Measurements from ENCODE around the gene CSF2. TPM values are rescaled to one million over a fixed set of nuclear protein-coding genes. Genes with fewer than 3 reads are reported as not detected.
"Not testable (repeated sequence)": the region's sequence is repeated elsewhere in the genome, so short reads cannot be mapped to it uniquely, and the experiment has no call there.

CSF2 gene
- total RNA-seq, 2 experiments from 2014 or later = 4.9 to 164 TPM

DNA sequence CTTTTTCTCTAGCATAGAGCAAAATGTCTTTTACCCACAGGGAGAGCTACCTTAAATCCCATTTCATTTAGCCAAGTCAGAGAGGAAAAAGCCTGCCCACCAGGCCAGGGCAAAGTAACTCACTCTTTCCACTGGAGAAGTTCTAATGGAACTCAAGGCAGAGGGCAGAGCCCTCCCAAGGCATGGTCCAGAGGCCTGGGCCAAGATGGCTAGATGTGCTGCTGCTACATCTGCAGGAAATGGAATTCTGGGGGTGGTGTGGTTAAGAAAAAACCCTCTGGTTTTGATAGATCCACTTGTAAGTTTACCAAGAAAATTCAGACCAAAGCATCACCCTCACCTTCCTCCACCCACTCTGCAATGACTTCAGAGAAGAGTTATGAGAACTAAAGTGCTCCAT lies 37.3 kb downstream of the CSF2 start:
- ATAC-seq = peak; percentile 54
- H3K4me3 Mint-ChIP-seq = peak overlapping the region; percentile 21
- no peak for DNase-seq

GRCh38 chr5:132112111-132112510 lies 38.5 kb downstream of the CSF2 start:
- Mint-ChIP-seq H3K27ac (peak overlapping the region; percentile 21), H3K4me3 (no peak overlapping the region), H3K36me3 (peaks cover 32% of the 10 kb centered on the region), H3K27me3 (no peaks in the 10 kb centered on the region), H3K9me3 (ENCODE audit: low read depth) (no peaks in the 10 kb centered on the region), H3K4me1 (peaks cover 71% of the 10 kb centered on the region)
- ATAC-seq = no peak
- DNase-seq = no peak
- CTCF ChIA-PET = interaction anchor here (1.1 to 1.5 kb wide), 4 partner anchors 10 to 68 kb away, joined by 3 to 4 read pairs (median 4); no protein-coding TSS in a partner anchor

More for the DNA sequence above, 37.3 kb downstream of the CSF2 start:
- Mint-ChIP-seq H3K36me3 (peaks cover 33% of the 10 kb centered on the region), H3K4me1 (peaks cover 72% of the 10 kb centered on the region), H3K9me3 (ENCODE audit: low read depth) (no peaks in the 10 kb centered on the region), H3K27ac (peak overlapping the region; percentile 87), H3K27me3 (no peaks in the 10 kb centered on the region)
- CTCF ChIA-PET = interaction anchor here (1.1 to 1.6 kb wide), 2 partner anchors 9 to 69 kb away, joined by 4 to 5 read pairs; no protein-coding TSS in a partner anchor

GRCh38 chr5:132114150-132115121 lies 40.8 kb downstream of the CSF2 start:
- no peak for DNase-seq
- peaks cover 24% of the 10 kb centered on the region for H3K36me3 Mint-ChIP-seq
- peak overlapping the region; percentile 1 for H3K4me3 Mint-ChIP-seq
- H3K27ac Mint-ChIP-seq = peak overlapping the region; percentile 69
- peaks cover 60% of the 10 kb centered on the region for H3K4me1 Mint-ChIP-seq
- H3K9me3 Mint-ChIP-seq (ENCODE audit: low read depth) = no peaks in the 10 kb centered on the region
- ATAC-seq = peak; percentile 52
- H3K27me3 Mint-ChIP-seq = no peaks in the 10 kb centered on the region
- CTCF ChIA-PET = interaction anchor here (0.8 to 1.0 kb wide), 2 partner anchors 9 to 20 kb away, joined by 3 read pairs; no protein-coding TSS in a partner anchor

DNA sequence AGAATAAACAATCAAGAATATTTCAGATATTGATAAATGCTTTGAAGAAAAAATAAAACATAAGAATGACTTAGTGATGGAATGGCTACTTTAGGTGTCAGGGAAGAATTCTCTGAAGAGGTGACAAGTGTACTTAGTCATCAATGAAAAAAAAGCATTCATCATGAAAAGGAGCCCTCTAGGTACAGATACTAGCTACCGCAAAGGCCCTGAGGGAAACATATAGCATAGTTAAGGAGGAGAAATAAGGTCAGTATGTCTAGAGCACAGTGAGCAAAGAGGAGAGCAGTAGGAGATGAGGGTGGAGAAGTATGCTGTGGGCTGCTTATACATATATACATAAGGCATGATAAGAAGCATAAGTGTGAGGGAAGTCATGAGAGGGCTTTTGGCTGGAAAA lies 41.8 kb downstream of the CSF2 start:
- H3K27ac Mint-ChIP-seq = peak overlapping the region; percentile 56
- DNase-seq = no peak
- H3K4me3 Mint-ChIP-seq = no peak overlapping the region
- H3K36me3 Mint-ChIP-seq = peaks cover 24% of the 10 kb centered on the region
- H3K27me3 Mint-ChIP-seq = no peaks in the 10 kb centered on the region
- H3K9me3 Mint-ChIP-seq (ENCODE audit: low read depth) = no peaks in the 10 kb centered on the region
- CTCF ChIA-PET = interaction anchor here (1.0 kb wide), 1 partner anchor 10 kb away, joined by 3 read pairs; no protein-coding TSS in a partner anchor
- peaks cover 52% of the 10 kb centered on the region for H3K4me1 Mint-ChIP-seq
- peak; percentile 35 for ATAC-seq

DNA sequence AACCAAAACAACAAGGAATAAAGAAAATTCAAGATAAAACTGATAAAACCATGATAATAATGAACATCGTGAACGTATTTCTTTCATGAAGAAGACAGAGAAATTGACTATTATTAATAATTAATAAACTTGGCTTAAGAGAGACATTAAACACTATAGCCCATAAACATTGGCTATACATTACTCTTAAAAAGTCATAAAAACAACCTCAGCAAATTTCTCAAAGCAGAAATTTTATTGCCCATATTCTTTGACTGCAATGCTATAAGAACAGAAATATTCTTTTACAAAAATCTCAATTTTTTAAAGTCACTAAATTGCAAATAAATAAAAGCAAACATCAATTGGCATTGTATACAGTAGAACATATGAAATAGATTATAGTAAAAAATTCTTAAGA lies 42.5 kb downstream of the CSF2 start:
- H3K4me1 Mint-ChIP-seq = peaks cover 45% of the 10 kb centered on the region
- CTCF ChIA-PET = interaction anchor here (1.6 kb wide), 1 partner anchor 43 kb away, joined by 3 read pairs; the partner anchor contains the start of gene CSF2
- peaks cover 24% of the 10 kb centered on the region for H3K36me3 Mint-ChIP-seq
- H3K27ac Mint-ChIP-seq = no peak overlapping the region
- ATAC-seq (no peak), DNase-seq (no peak)
- H3K27me3 Mint-ChIP-seq = no peaks in the 10 kb centered on the region
- H3K9me3 Mint-ChIP-seq (ENCODE audit: low read depth) = no peaks in the 10 kb centered on the region
- H3K4me3 Mint-ChIP-seq = no peak overlapping the region

DNA sequence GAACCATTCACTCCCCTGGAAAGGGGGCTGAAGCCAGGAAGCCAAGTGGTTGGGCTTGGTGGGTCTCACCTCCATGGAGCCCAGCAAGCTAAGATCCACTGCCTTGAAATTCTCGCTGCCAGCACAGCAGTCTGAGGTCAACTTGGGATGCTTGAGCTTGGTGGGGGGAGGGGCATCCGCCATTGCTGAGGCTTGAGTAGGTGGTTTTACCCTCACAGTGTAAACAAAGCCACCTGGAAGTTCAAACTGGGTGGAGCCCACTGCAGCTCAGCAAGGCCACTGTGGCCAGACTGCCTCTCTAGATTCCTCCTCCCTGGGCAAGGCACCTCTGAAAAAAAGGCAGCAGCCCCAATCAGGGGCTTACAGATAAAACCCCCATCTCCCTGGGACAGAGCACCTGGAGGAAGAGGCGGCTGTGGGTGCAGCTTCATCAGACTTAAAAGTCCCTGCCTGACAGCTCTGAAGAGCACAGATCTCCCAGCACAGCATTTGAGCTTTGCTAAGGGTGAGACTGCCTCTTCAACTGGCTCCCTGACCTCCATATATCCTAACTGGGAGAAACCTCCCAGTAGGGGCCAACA lies 43.4 kb downstream of the CSF2 start:
- H3K4me3 Mint-ChIP-seq = not testable (repeated sequence)
- CTCF ChIA-PET = interaction anchor here (0.8 to 1.6 kb wide), 3 partner anchors 44 to 53 kb away, joined by 3 read pairs; partner anchors contain the start of gene CSF2

DNA sequence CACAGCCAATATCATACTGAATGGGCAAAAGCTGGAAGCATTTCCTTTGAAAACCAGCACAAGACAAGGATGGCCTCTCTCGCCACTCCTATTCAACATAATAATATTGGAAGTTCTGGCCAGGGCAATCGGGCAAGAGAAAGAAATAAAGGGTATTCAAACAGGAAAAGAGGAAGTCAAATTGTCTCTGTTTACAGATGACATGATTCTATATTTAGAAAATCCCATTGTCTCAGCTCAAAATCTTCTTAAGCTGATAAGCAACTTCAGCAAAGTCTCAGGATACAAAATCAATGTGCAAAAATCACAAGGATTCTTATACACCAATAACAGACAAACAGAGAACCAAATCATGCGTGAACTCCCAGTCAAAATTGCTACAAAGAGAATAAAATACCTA lies 47.1 kb downstream of the CSF2 start:
- DNase-seq; H3K27me3 Mint-ChIP-seq; H3K27ac Mint-ChIP-seq; H3K9me3 Mint-ChIP-seq (ENCODE audit: low read depth); H3K4me1 Mint-ChIP-seq; H3K4me3 Mint-ChIP-seq; ATAC-seq; CTCF ChIA-PET: not testable (repeated sequence)
- H3K36me3 Mint-ChIP-seq = peaks cover 12% of the 10 kb centered on the region

More for the DNA sequence above, 43.4 kb downstream of the CSF2 start:
- not testable (repeated sequence) for H3K9me3 Mint-ChIP-seq (ENCODE audit: low read depth); H3K27me3 Mint-ChIP-seq; ATAC-seq
- Mint-ChIP-seq H3K4me1 (peaks cover 36% of the 10 kb centered on the region), H3K36me3 (peaks cover 21% of the 10 kb centered on the region), H3K27ac (peak overlapping the region; percentile 58)
- DNase-seq = peak; percentile 65

DNA sequence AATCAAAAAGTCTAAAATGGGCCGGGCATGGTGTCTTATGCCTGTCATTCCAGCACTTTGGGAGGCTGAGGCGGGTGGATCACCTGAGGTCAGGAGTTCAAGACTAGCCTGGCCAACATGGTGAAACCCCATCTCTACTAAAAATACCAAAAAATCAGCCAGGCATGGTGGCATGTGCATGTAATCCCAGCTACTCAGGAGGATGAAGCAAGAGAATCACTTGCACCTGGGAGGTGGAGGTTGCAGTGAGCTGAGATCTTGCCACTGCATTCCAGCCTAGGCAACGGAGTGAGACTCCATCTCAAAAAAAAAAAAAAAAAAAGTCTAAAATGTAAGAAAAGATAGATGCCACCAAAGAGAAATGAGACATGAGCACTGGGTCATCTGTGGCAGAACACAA lies 49.4 kb downstream of the CSF2 start:
- peaks cover 16% of the 10 kb centered on the region for H3K36me3 Mint-ChIP-seq
- not testable (repeated sequence) for H3K27me3 Mint-ChIP-seq; ATAC-seq; H3K4me3 Mint-ChIP-seq; DNase-seq; H3K4me1 Mint-ChIP-seq; H3K27ac Mint-ChIP-seq; H3K9me3 Mint-ChIP-seq (ENCODE audit: low read depth)
- CTCF ChIA-PET = interaction anchor here (2.4 kb wide), 1 partner anchor 12 kb away, joined by 5 read pairs; no protein-coding TSS in a partner anchor

- not testable (repeated sequence) for H3K27me3 Mint-ChIP-seq, H3K4me1 Mint-ChIP-seq, H3K4me3 Mint-ChIP-seq, H3K27ac Mint-ChIP-seq, ATAC-seq, DNase-seq
- CTCF ChIA-PET = interaction anchor here (2.4 kb wide), 1 partner anchor 11 kb away, joined by 5 read pairs; no protein-coding TSS in a partner anchor
- Mint-ChIP-seq H3K9me3 (ENCODE audit: low read depth) (peaks cover 11% of the 10 kb centered on the region), H3K36me3 (peaks cover 22% of the 10 kb centered on the region)
These were observed 50.0 kb downstream of the CSF2 start for GRCh38 chr5:132123578-132123977.

Other genes with a start within 250 kb of the CSF2 start
- not detected for gene MEIKIN, start 128.1 kb upstream of the CSF2 start, total RNA-seq
- 10 to 100 TPM in 1 of 2 experiments, 1 to 10 TPM in 1; 7.0 to 10.9 TPM for gene ACSL6, start 62.1 kb upstream of the CSF2 start, total RNA-seq
- 1 to 10 TPM in 1 of 2 experiments, under 1 TPM in 1; 0.47 to 1.5 TPM for gene IL3, start 13.1 kb upstream of the CSF2 start, total RNA-seq
- gene P4HA2, start 154.1 kb downstream of the CSF2 start, total RNA-seq = 10 to 100 TPM in 1 of 2 experiments, 1 to 10 TPM in 1; 8.3 to 19.4 TPM
- gene PDLIM4, start 183.9 kb downstream of the CSF2 start, total RNA-seq = 1 to 10 TPM in 1 of 2 experiments, not detected in 1; 2.3 TPM
- under 1 TPM; 0.32 to 0.75 TPM for gene SLC22A4, start 220.6 kb downstream of the CSF2 start, total RNA-seq